GM12875 (cell line): Measurements from ENCODE around the gene CHD3.

Experiments used
- H3K4me3 ChIP-seq: one replicate; pipeline ENCODE4 v1.5.1; 2011; ENCODE audit warnings: low read depth, low read length, control low read depth
- TF ChIP-seq, protein P1 (sequence below): IDR thresholded peaks from 2 replicates; pipeline ENCODE4 v1.5.1; 2011; ENCODE audit warnings: low read depth, mild to moderate bottlenecking, control low read depth, inconsistent platforms, low read length, moderate library complexity, borderline replicate concordance; ENCODE audit not compliant: insufficient read depth

Gene CHD3

GRCh38 chr17:7893187-7893880 lies 4.7 kb downstream of the CHD3 start:
- no peak overlapping the region for H3K4me3 ChIP-seq
- TF ChIP-seq, protein P1, sequence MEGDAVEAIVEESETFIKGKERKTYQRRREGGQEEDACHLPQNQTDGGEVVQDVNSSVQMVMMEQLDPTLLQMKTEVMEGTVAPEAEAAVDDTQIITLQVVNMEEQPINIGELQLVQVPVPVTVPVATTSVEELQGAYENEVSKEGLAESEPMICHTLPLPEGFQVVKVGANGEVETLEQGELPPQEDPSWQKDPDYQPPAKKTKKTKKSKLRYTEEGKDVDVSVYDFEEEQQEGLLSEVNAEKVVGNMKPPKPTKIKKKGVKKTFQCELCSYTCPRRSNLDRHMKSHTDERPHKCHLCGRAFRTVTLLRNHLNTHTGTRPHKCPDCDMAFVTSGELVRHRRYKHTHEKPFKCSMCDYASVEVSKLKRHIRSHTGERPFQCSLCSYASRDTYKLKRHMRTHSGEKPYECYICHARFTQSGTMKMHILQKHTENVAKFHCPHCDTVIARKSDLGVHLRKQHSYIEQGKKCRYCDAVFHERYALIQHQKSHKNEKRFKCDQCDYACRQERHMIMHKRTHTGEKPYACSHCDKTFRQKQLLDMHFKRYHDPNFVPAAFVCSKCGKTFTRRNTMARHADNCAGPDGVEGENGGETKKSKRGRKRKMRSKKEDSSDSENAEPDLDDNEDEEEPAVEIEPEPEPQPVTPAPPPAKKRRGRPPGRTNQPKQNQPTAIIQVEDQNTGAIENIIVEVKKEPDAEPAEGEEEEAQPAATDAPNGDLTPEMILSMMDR, result no peak

- no peak overlapping the region for H3K4me3 ChIP-seq
- TF ChIP-seq, protein P1, result no peak
Measured at GRCh38 chr17:7894226-7894625, 5.6 kb downstream of the CHD3 start.

DNA sequence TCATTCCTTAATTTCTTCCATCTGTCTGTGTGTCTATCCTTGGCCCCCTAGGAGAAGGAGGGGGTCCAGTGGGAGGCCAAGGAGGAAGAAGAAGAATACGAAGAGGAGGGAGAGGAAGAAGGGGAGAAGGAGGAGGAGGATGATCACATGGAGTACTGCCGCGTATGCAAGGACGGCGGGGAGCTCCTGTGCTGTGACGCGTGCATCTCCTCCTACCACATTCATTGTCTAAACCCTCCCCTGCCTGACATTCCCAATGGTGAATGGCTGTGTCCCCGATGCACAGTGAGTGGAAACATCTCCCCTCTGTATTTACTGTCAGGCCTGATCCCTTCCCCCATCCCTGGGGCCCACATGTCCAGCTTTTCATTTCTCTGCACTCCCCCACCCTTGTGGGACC lies 6.3 kb downstream of the CHD3 start:
- TF ChIP-seq, protein P1, result no peak
- H3K4me3 ChIP-seq, result no peak overlapping the region

DNA sequence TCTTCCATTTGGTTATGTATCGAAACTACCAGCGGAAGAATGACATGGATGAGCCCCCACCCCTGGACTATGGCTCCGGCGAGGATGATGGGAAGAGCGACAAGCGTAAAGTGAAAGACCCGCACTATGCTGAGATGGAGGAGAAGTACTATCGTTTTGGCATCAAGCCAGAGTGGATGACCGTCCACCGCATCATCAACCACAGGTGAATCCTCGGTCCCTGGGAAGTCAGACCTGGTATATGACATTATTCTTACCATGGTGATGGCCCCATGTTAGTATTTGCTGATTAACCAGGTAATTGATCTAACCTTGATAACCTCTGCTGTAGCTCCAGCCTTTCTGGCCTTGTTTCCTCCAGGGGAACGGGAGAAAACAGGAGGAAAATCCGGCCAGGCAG lies 8.5 kb downstream of the CHD3 start:
- no peak overlapping the region for H3K4me3 ChIP-seq
- TF ChIP-seq, protein P1, result no peak

- TF ChIP-seq, protein P1, result no peak
- no peak overlapping the region for H3K4me3 ChIP-seq
Measured at GRCh38 chr17:7897773-7898172, 9.2 kb downstream of the CHD3 start.

DNA sequence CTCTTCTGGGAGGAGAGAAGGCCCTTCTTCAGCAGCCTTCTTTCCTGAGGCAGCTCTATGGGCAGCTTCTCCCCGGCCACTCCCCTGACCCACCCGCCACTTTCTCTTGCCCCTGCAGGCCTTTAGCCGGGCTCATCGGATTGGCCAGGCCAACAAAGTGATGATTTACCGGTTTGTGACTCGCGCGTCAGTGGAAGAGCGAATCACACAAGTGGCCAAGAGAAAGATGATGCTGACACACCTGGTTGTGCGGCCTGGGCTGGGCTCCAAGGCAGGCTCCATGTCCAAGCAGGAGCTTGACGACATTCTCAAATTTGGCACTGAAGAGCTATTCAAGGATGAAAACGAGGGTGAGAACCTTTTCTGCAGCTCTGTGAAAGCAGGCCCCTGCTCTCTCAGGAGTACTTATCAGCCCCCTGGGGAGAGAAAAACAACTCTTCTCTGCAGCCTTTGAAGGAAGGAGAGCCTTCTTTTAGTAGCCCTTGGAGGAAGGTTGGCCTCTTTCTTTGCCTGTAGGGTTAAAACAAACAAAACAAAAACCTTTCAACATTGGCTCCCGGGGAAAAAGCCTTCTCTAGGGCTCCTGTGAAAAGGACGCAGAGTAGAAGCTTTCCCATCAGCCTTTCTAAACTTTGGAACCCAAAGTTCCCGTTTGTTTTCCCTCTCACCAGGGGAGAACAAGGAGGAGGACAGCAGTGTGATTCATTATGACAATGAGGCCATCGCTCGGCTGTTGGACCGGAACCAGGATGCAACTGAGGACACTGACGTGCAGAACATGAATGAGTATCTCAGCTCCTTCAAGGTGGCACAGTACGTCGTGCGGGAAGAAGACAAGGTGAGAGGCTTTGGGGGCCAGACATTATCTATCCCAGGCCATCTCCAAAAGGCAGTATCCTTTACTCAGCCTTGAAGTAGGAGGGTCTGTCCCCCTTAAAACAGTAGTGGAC lies 14.8 kb downstream of the CHD3 start:
- no peak overlapping the region for H3K4me3 ChIP-seq
- TF ChIP-seq, protein P1, result no peak

DNA sequence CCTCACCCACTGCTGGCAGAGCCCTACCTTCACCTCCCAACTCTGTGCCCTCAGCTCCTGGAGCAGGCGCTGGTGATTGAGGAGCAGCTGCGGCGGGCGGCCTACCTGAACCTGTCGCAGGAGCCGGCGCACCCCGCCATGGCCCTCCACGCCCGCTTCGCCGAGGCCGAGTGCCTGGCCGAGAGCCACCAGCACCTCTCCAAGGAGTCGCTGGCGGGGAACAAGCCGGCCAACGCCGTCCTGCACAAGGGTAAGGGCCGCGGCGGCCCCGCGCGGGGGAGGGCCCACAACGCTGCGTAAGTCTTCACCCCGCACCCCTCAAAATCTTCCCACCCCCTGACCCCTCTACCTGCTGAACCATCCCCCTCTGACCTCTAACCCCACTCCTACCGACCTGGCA lies 20.5 kb downstream of the CHD3 start:
- H3K4me3 ChIP-seq, result no peak overlapping the region
- TF ChIP-seq, protein P1, result no peak
